ENCODE measurements around the gene KAZN.

The KAZN gene

GRCh38 chr1:14745001-14745720, 146.7 kb downstream of the KAZN start:
- Histone ChIP-seq H4K20me1 (ENCODE audit: insufficient read depth, low read length, poor library complexity, severe bottlenecking) (no peaks in the 10 kb centered on the region), H3K9me3 (ENCODE audit: insufficient read depth, low read depth, low read length) (no peaks in the 10 kb centered on the region), H3K9me2 (replicated peaks; ENCODE audit: low read depth, low read length) (no peaks in the 10 kb centered on the region), H3K79me2 (ENCODE audit: insufficient read depth, low read length) (no peaks in the 10 kb centered on the region), H3K4me3 (ENCODE audit: low read length, poor library complexity, severe bottlenecking) (no peak overlapping the region), H3K27me3 (ENCODE audit: insufficient read depth, low read length, poor library complexity, severe bottlenecking) (no peaks in the 10 kb centered on the region), H2AFZ (ENCODE audit: low read length) (no peak overlapping the region), H3K4me1 (ENCODE audit: insufficient read depth, low read length, poor library complexity, severe bottlenecking) (no peaks in the 10 kb centered on the region), H3K36me3 (ENCODE audit: insufficient read depth, low read length) (no peaks in the 10 kb centered on the region), H3K4me2 (ENCODE audit: low read depth, low read length, poor library complexity, severe bottlenecking) (no peak overlapping the region), H3F3A (ENCODE audit: low read depth) (no peaks in the 10 kb centered on the region), H3K9ac (ENCODE audit: low read depth, low read length, poor library complexity, severe bottlenecking) (no peak overlapping the region)
- no peak for TF ChIP-seq CTCF (conservative IDR thresholded peaks at IDR 0.05; ENCODE audit: low read length)
- TF ChIP-seq EZH2phosphoT487 (IDR thresholded peaks at IDR 0.05; ENCODE audit: borderline replicate concordance), result no peak

DNA sequence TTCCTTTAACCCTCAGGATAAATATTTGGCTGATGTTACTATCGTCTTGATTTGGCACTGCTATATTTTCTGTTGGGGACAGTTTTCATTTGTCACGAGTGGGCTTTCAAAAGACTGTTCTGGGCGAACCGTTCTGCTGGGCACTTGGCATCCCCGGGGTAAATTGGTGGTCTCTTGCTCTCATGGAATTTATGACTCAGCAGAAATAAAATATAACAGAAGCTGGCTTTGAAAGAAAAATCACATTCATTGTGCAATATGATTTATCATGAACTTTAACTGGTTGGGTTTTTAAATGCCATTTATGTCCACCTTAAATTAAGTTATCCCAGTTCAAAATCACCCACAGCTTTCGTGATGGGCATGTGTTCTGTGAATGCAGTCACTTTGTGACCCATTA, 147.3 kb downstream of the KAZN start:
- no peaks in the 10 kb centered on the region for H3K36me3 ChIP-seq (ENCODE audit: insufficient read depth, low read length)
- no peak overlapping the region for H3K4me3 ChIP-seq (ENCODE audit: low read length, poor library complexity, severe bottlenecking)
- H3K9ac ChIP-seq (ENCODE audit: low read depth, low read length, poor library complexity, severe bottlenecking), result no peak overlapping the region
- H3K79me2 ChIP-seq (ENCODE audit: insufficient read depth, low read length), result no peaks in the 10 kb centered on the region
- TF ChIP-seq EZH2phosphoT487 (IDR thresholded peaks at IDR 0.05; ENCODE audit: borderline replicate concordance) (no peak), CTCF (conservative IDR thresholded peaks at IDR 0.05; ENCODE audit: low read length) (no peak)
- H3K4me1 ChIP-seq (ENCODE audit: insufficient read depth, low read length, poor library complexity, severe bottlenecking), result no peaks in the 10 kb centered on the region
- no peaks in the 10 kb centered on the region for H3K27me3 ChIP-seq (ENCODE audit: insufficient read depth, low read length, poor library complexity, severe bottlenecking)
- H3F3A ChIP-seq (ENCODE audit: low read depth), result no peaks in the 10 kb centered on the region
- H2AFZ ChIP-seq (ENCODE audit: low read length), result no peak overlapping the region
- H4K20me1 ChIP-seq (ENCODE audit: insufficient read depth, low read length, poor library complexity, severe bottlenecking), result no peaks in the 10 kb centered on the region
- H3K9me2 ChIP-seq (replicated peaks; ENCODE audit: low read depth, low read length), result no peaks in the 10 kb centered on the region
- no peaks in the 10 kb centered on the region for H3K9me3 ChIP-seq (ENCODE audit: insufficient read depth, low read depth, low read length)
- H3K4me2 ChIP-seq (ENCODE audit: low read depth, low read length, poor library complexity, severe bottlenecking), result no peak overlapping the region

DNA sequence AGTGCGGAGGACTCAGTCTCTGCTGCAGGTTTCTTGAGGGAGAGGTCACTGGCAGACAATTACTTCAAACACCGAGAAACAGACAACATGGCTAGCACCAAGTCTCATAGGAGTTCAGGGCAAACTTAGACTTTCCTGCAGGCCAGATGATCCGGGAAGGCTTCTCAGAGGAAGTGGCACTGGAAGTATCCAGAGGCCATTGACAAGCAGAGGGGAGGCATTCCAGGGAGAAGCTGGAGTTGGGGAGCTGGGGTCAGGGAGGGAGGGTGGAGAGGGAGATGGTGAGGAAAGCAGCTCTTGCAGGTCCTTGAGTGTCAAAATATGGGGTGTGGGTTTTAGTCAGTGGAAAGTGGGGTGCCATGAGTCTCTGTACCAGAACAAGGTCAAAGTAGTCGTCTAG, 147.9 kb downstream of the KAZN start:
- no peak overlapping the region for H2AFZ ChIP-seq (ENCODE audit: low read length)
- no peaks in the 10 kb centered on the region for H3K4me1 ChIP-seq (ENCODE audit: insufficient read depth, low read length, poor library complexity, severe bottlenecking)
- TF ChIP-seq CTCF (conservative IDR thresholded peaks at IDR 0.05; ENCODE audit: low read length), result no peak
- TF ChIP-seq EZH2phosphoT487 (IDR thresholded peaks at IDR 0.05; ENCODE audit: borderline replicate concordance), result no peak
- no peaks in the 10 kb centered on the region for H3K79me2 ChIP-seq (ENCODE audit: insufficient read depth, low read length)
- no peak overlapping the region for H3K9ac ChIP-seq (ENCODE audit: low read depth, low read length, poor library complexity, severe bottlenecking)
- no peaks in the 10 kb centered on the region for H4K20me1 ChIP-seq (ENCODE audit: insufficient read depth, low read length, poor library complexity, severe bottlenecking)
- no peaks in the 10 kb centered on the region for H3K36me3 ChIP-seq (ENCODE audit: insufficient read depth, low read length)
- no peaks in the 10 kb centered on the region for H3K9me3 ChIP-seq (ENCODE audit: insufficient read depth, low read depth, low read length)
- H3K4me2 ChIP-seq (ENCODE audit: low read depth, low read length, poor library complexity, severe bottlenecking), result no peak overlapping the region
- H3K27me3 ChIP-seq (ENCODE audit: insufficient read depth, low read length, poor library complexity, severe bottlenecking), result no peaks in the 10 kb centered on the region
- H3K9me2 ChIP-seq (replicated peaks; ENCODE audit: low read depth, low read length), result no peaks in the 10 kb centered on the region
- H3K4me3 ChIP-seq (ENCODE audit: low read length, poor library complexity, severe bottlenecking), result no peak overlapping the region
- H3F3A ChIP-seq (ENCODE audit: low read depth), result no peaks in the 10 kb centered on the region
